HepG2 (cell line): ENCODE data around the gene COX18. TPM values are rescaled to one million over a fixed set of nuclear protein-coding genes. Genes with fewer than 3 reads are reported as not detected.

Experiments
- ARID2 ChIP-seq: sonication (generic); formaldehyde crosslinking; IDR thresholded peaks from 2 replicates; pipeline ENCODE4 v1.8.1; 2022; ENCODE audit warnings: mild to moderate bottlenecking, missing genetic modification reagents, borderline replicate concordance
- CAMTA2 ChIP-seq: sonication (generic); formaldehyde crosslinking; IDR thresholded peaks from 2 replicates; pipeline ENCODE4 v1.4.0; 2020; ENCODE audit warnings: mild to moderate bottlenecking, missing genetic modification reagents, borderline replicate concordance
- CBX5 ChIP-seq: sonication (generic); formaldehyde crosslinking; IDR thresholded peaks from 2 replicates; pipeline ENCODE4 v1.4.0; 2020; ENCODE audit warnings: missing genetic modification reagents, borderline replicate concordance
- CREB1 ChIP-seq, 2 experiments: fragments of 450-650 bp in 1 of 2; IDR thresholded peaks; 2 replicates each; pipeline ENCODE4 v1.6.1; 2016 to 2017; ENCODE audit warnings: control low read depth in 1 of 2, mild to moderate bottlenecking in 1 of 2, missing compliant biosample characterization in 1 of 2, missing genetic modification characterization in 1 of 2
- ERF ChIP-seq: IDR thresholded peaks from 2 replicates; pipeline ENCODE4 v1.6.1; 2018; ENCODE audit warnings: missing biosample characterization, missing genetic modification reagents
- KAT8 ChIP-seq: IDR thresholded peaks from 2 replicates; pipeline ENCODE4 v1.6.1; 2016; ENCODE audit warnings: missing genetic modification reagents, missing compliant biosample characterization
- NONO ChIP-seq, 2 experiments: fragments of 450-650 bp in 1 of 2; sonication (generic) in 1 of 2; formaldehyde crosslinking in 1 of 2; IDR thresholded peaks in 1 of 2; conservative IDR thresholded peaks in 1 of 2; 2 replicates each; pipeline versions ENCODE4 v1.6.1 to v1.8.0; 2017 to 2022; ENCODE audit warnings: mild to moderate bottlenecking in 1 of 2, missing genetic modification reagents in 1 of 2, moderate library complexity in 1 of 2
- NR2C2 ChIP-seq: sonication (generic); formaldehyde crosslinking; IDR thresholded peaks from 2 replicates; pipeline ENCODE4 v1.4.0; 2020; ENCODE audit warnings: missing genetic modification reagents, mild to moderate bottlenecking, moderate library complexity, borderline replicate concordance
- PRPF4 ChIP-seq: fragments of 200-400 bp; formaldehyde crosslinking; IDR thresholded peaks from 2 replicates; pipeline ENCODE4 v1.6.1; 2016; ENCODE audit warnings: low read length, low read depth; ENCODE audit not compliant: poor library complexity, severe bottlenecking
- SIX4 ChIP-seq: sonication (generic); formaldehyde crosslinking; IDR thresholded peaks from 2 replicates; pipeline ENCODE4 v1.4.0; 2020; ENCODE audit warnings: missing genetic modification reagents
- SP4 ChIP-seq: sonication (generic); formaldehyde crosslinking; IDR thresholded peaks from 2 replicates; pipeline ENCODE4 v1.8.1; 2023; ENCODE audit warnings: mild to moderate bottlenecking, missing genetic modification reagents
- ZBTB33 ChIP-seq: sonication (generic); formaldehyde crosslinking; IDR thresholded peaks from 2 replicates; pipeline ENCODE4 v1.4.0; 2020; ENCODE audit warnings: missing genetic modification reagents
- ZBTB7A ChIP-seq: sonication (generic); formaldehyde crosslinking; IDR thresholded peaks from 2 replicates; pipeline ENCODE4 v1.8.0; 2022; ENCODE audit warnings: mild to moderate bottlenecking, missing genetic modification reagents
- ZFP82 ChIP-seq: sonication (generic); formaldehyde crosslinking; IDR thresholded peaks from 2 replicates; pipeline ENCODE4 v1.5.1; 2020; ENCODE audit warnings: mild to moderate bottlenecking, missing genetic modification reagents, borderline replicate concordance
- ZNF274 ChIP-seq: sonication (generic); formaldehyde crosslinking; IDR thresholded peaks from 2 replicates; pipeline ENCODE4 v1.5.1; 2020; ENCODE audit warnings: mild to moderate bottlenecking, missing genetic modification reagents
- ZNF335 ChIP-seq: sonication (generic); formaldehyde crosslinking; IDR thresholded peaks from 2 replicates; pipeline ENCODE4 v1.4.0; 2020; ENCODE audit warnings: missing genetic modification reagents
- ZNF556 ChIP-seq: sonication (generic); formaldehyde crosslinking; IDR thresholded peaks from 2 replicates; pipeline ENCODE4 v1.4.0; 2020; ENCODE audit warnings: mild to moderate bottlenecking, missing genetic modification reagents, borderline replicate concordance
- ZNF773 ChIP-seq: sonication (generic); formaldehyde crosslinking; IDR thresholded peaks from 2 replicates; pipeline ENCODE4 v1.4.0; 2020; ENCODE audit warnings: missing genetic modification reagents, borderline replicate concordance
- ZNF775 ChIP-seq: sonication (generic); formaldehyde crosslinking; IDR thresholded peaks from 2 replicates; pipeline ENCODE4 v1.4.0; 2020; ENCODE audit warnings: missing genetic modification reagents, mild to moderate bottlenecking, moderate library complexity, borderline replicate concordance
- ZNF878 ChIP-seq: sonication (generic); formaldehyde crosslinking; IDR thresholded peaks from 2 replicates; pipeline ENCODE4 v1.8.1; 2023; ENCODE audit warnings: mild to moderate bottlenecking, missing genetic modification reagents, moderate library complexity
- ZSCAN29 ChIP-seq: sonication (generic); formaldehyde crosslinking; conservative IDR thresholded peaks from 2 replicates; pipeline ENCODE4 v1.4.0; 2020; ENCODE audit warnings: mild to moderate bottlenecking, missing genetic modification reagents
- polyA plus RNA-seq, 8 experiments: library from polyadenylated mRNA; depleted of rRNA in 3 of 8; stranded (reverse) in 7 of 8; unstranded in 1 of 8; fragments of >200 nt; fragmentation: Illumina TruSeq in 4 of 8; extraction: Trizol in 4 of 8; gene quantifications; 2 replicates each; pipeline versions ENCODE4 v1.2.1 to v1.2.3, GENCODE V29; 2011 to 2016; ENCODE audit warnings: low read depth in 4 of 8, missing spikeins in 1 of 8, mixed read lengths in 1 of 8; ENCODE audit not compliant: insufficient read depth in 1 of 8
- total RNA-seq, 5 experiments: library from RNA; depleted of rRNA; stranded (reverse); fragments of >200 nt; fragmentation: Illumina TruSeq; extraction: Trizol; gene quantifications; 2 replicates each; pipeline ENCODE4 v1.2.3, GENCODE V29; 2016; ENCODE audit warnings: low read depth in 1 of 5
- TF ChIP-seq, protein P1 (sequence below): sonication (generic); formaldehyde crosslinking; IDR thresholded peaks from 2 replicates; pipeline ENCODE4 v1.4.0; 2020; ENCODE audit warnings: mild to moderate bottlenecking, missing genetic modification reagents
- TF ChIP-seq, protein P2 (sequence below): sonication (generic); formaldehyde crosslinking; IDR thresholded peaks from 2 replicates; pipeline ENCODE4 v1.4.0; 2020; ENCODE audit warnings: missing genetic modification reagents; ENCODE audit errors: not compliant biosample characterization

COX18 gene
- total and polyA plus RNA-seq, 2 of the 13 experiments (the other 11 are each of a cell fraction or from before 2014, with no cell fraction given), result 8.7 to 21.3 TPM

DNA sequence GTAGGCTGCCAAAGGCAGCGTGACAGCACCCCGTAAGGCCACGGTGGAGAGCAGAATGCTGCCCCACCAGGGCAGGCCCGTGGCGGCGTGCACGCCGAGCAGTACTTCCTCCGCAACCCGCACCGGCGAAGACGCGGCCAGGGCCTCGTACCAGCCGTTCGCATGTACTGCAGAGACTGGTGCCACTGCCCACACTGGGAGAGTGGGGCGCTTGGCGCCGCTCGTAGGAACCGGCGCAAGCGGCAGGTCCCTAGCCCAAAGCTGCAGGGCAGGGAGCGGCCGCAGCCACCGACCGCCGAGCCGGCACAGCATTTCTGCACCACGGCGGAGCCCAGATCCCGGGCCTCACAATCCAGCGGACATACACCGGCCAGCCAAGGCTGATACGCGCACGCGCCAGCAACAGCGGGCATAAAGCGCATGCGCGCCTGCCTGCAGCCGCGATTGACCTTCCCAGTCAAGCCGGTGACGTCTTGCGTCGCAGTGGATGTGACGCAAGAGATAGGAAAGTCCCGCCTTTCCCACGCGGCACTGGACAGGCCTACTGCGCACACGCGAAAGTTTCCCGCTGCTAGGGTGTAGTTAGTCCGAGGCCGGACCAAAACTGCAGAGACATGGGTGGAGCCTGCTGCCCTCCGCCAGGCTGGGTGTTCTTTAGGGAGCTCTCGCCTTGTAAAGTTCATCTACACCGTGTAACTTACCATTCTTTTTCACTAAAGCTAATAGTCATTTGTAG, at the start of gene COX18 (continued):
- TF ChIP-seq, protein P1, sequence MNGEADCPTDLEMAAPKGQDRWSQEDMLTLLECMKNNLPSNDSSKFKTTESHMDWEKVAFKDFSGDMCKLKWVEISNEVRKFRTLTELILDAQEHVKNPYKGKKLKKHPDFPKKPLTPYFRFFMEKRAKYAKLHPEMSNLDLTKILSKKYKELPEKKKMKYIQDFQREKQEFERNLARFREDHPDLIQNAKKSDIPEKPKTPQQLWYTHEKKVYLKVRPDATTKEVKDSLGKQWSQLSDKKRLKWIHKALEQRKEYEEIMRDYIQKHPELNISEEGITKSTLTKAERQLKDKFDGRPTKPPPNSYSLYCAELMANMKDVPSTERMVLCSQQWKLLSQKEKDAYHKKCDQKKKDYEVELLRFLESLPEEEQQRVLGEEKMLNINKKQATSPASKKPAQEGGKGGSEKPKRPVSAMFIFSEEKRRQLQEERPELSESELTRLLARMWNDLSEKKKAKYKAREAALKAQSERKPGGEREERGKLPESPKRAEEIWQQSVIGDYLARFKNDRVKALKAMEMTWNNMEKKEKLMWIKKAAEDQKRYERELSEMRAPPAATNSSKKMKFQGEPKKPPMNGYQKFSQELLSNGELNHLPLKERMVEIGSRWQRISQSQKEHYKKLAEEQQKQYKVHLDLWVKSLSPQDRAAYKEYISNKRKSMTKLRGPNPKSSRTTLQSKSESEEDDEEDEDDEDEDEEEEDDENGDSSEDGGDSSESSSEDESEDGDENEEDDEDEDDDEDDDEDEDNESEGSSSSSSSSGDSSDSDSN (CRISPR knock-in tag), result peak; percentile 100
- TF ChIP-seq ZSCAN29 (CRISPR knock-in tag) (peak; percentile 78), SP4 (CRISPR knock-in tag) (peak; percentile 61), ARID2 (CRISPR knock-in tag) (no peak; the same call in none of the 2 replicates), PRPF4 (no peak), ZNF335 (peak; percentile 71; the same call in 1 of the 2 replicates), KAT8 (peak; percentile 94), ZNF878 (CRISPR knock-in tag) (peak; percentile 93; the same call in 1 of the 2 replicates), CAMTA2 (CRISPR knock-in tag) (peak; percentile 74), ERF (CRISPR knock-in tag) (peak; percentile 57; the same call in 1 of the 2 replicates), ZNF556 (peak; percentile 83), ZNF274 (CRISPR knock-in tag) (peak; percentile 80), SIX4 (CRISPR knock-in tag) (0 out of 2 replicates have a peak, but pooled peaks have one; percentile 8), CREB1 (IDR thresholded peaks at IDR 0.05) (peak; percentile 97), CREB1 (CRISPR knock-in tag; IDR thresholded peaks at IDR 0.05) (peak; percentile 99), CBX5 (CRISPR knock-in tag) (peak; percentile 24; the same call in 1 of the 2 replicates), ZBTB7A (peak; percentile 24; the same call in 1 of the 2 replicates), NR2C2 (CRISPR knock-in tag) (peak; percentile 91), ZNF775 (0 out of 2 replicates have a peak, but pooled peaks have one; percentile 53), ZNF773 (peak; percentile 91; the same call in 1 of the 2 replicates), ZBTB33 (CRISPR knock-in tag) (no peak; the same call in 1 of the 2 replicates), ZFP82 (CRISPR knock-in tag) (peak; percentile 95; the same call in 1 of the 2 replicates), NONO (IDR thresholded peaks at IDR 0.05) (no peak), NONO (CRISPR knock-in tag; conservative IDR thresholded peaks at IDR 0.05) (peak; percentile 89; the same call in 1 of the 2 replicates)
- TF ChIP-seq, protein P2, sequence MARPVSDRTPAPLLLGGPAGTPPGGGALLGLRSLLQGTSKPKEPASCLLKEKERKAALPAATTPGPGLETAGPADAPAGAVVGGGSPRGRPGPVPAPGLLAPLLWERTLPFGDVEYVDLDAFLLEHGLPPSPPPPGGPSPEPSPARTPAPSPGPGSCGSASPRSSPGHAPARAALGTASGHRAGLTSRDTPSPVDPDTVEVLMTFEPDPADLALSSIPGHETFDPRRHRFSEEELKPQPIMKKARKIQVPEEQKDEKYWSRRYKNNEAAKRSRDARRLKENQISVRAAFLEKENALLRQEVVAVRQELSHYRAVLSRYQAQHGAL (CRISPR knock-in tag), result peak; percentile 87
